HG02588 (cell line): ENCODE results near the gene CD200R1.

Experiments used
- ATAC-seq: cut with Tn5 transposase; IDR thresholded peaks from one replicate; pipeline ENCODE4 v1.9.1; 2021; ENCODE audit warnings: mild to moderate bottlenecking, moderate library complexity; ENCODE audit not compliant: unreplicated experiment

CD200R1 gene

GRCh38 chr3:112889357-112889756 is 85.5 kb downstream of the CD200R1 start:
- ATAC-seq: no peak

GRCh38 chr3:112888381-112889085 is 86.4 kb downstream of the CD200R1 start:
- ATAC-seq: no peak

GRCh38 chr3:112884678-112885290 is 90.1 kb downstream of the CD200R1 start:
- ATAC-seq: no peak

- no peak for ATAC-seq
These were observed 93.0 kb downstream of the CD200R1 start for GRCh38 chr3:112881891-112882290.

GRCh38 chr3:112875561-112875960 is 99.3 kb downstream of the CD200R1 start:
- ATAC-seq: no peak

- ATAC-seq: no peak
These were observed 100.2 kb downstream of the CD200R1 start for GRCh38 chr3:112874725-112875124.

GRCh38 chr3:112873632-112874031 is 101.3 kb downstream of the CD200R1 start:
- ATAC-seq: peak; percentile 67

- ATAC-seq: no peak
These were observed 103.2 kb downstream of the CD200R1 start for GRCh38 chr3:112871735-112872134.
